H1 (cell line): ENCODE data around the gene CHRM4. TPM values are rescaled to one million over a fixed set of nuclear protein-coding genes. Genes with fewer than 3 reads are reported as not detected.

Experiments
- BCL11A ChIP-seq, 2 experiments: IDR thresholded peaks; one replicate each; pipeline ENCODE4 v1.6.1; 2011; ENCODE audit warnings: low read depth in 2 of 2, low read length in 2 of 2, mild to moderate bottlenecking in 2 of 2
- EGR1 ChIP-seq: IDR thresholded peaks from 2 replicates; pipeline ENCODE4 v1.6.1; 2011; ENCODE audit warnings: low read depth, low read length, borderline replicate concordance
- EZH2 ChIP-seq: fragments of 200-600 bp; sonication (generic); IDR thresholded peaks from 2 replicates; pipeline ENCODE4 v1.7.1; 2012; ENCODE audit warnings: low read depth, mild to moderate bottlenecking, moderate library complexity, low read length, inconsistent platforms; ENCODE audit not compliant: severe bottlenecking
- NANOG ChIP-seq: IDR thresholded peaks from 2 replicates; pipeline ENCODE4 v1.6.1; 2011; ENCODE audit warnings: low read length, low read depth, mild to moderate bottlenecking, inconsistent platforms; ENCODE audit not compliant: insufficient read depth, poor library complexity, severe bottlenecking
- SIN3A ChIP-seq, 2 experiments: IDR thresholded peaks in 1 of 2; conservative IDR thresholded peaks in 1 of 2; 2 replicates each; pipeline ENCODE4 v1.6.1; 2011 to 2012; ENCODE audit warnings: low read length in 2 of 2, improper control_type of control experiment in 1 of 2, low read depth in 1 of 2, mild to moderate bottlenecking in 1 of 2
- polyA plus RNA-seq, 7 experiments: library from polyadenylated mRNA; depleted of rRNA in 3 of 7; stranded (reverse) in 5 of 7; unstranded in 2 of 7; fragments of >200 nt in 5 of 7; fragments of 200-250 nt in 2 of 7; gene quantifications; 1 replicate in 5 of 7; 2 replicates in 1 of 7; 4 replicates in 1 of 7; pipeline versions ENCODE4 v1.2.1 to v1.2.3, GENCODE V29; 2011 to 2013; ENCODE audit warnings: missing spikeins in 2 of 7, mixed read lengths in 2 of 7
- total RNA-seq: library from RNA; stranded (reverse); fragmentation: NEBNext Ultra II Directional; extraction: Animal tissue kit (Norgen Biotek cat#: 25700); gene quantifications from 2 replicates; pipeline ENCODE4 v1.2.1, GENCODE V29; 2021

CHRM4 gene
- total and polyA plus RNA-seq, 2 of the 8 experiments (the other 6 are each of a cell fraction or from before 2014, with no cell fraction given), result 1.1 to 1.3 TPM

DNA sequence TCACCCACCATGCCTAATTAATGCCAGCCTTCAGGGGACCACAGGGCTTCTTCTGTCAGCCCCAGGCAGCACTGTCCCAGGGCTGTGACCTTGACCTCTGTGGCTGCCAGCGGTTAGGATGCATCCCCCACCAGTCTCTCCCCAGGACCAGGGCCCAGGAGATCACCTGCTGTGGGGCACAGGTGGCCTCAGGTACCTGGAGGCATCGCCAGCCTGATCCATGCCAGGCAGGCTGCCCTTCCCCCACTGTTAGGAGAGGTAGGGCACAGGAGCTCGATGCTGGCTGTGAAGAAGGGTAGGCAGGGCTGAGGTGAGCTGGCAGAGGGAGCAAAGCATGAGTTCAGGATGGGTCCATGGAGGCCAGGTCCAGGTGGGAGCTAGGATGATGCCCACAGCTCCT lies 26.8 kb downstream of the CHRM4 start (continued):
- TF ChIP-seq SIN3A (conservative IDR thresholded peaks at IDR 0.05 in 1 of 2, IDR thresholded peaks at IDR 0.05 in 1 of 2; ENCODE audit: low read depth in 1 of 2, low read length in 2 of 2), result no peak
- TF ChIP-seq EZH2, result no peak
- no peak for TF ChIP-seq EGR1
- no peak for TF ChIP-seq NANOG
- TF ChIP-seq BCL11A (IDR thresholded peaks at IDR 0.05; ENCODE audit: low read depth in 2 of 2, low read length in 2 of 2), result no peak
